Nephron progenitor cell (in vitro differentiated cells): ENCODE measurements around the gene DNMBP.
"Not testable (repeated sequence)": the region's sequence is repeated elsewhere in the genome, so short reads cannot be mapped to it uniquely, and the experiment has no call there.

Experiments
- DNase-seq: peaks from one replicate; pipeline ENCODE4 v3.0.0; 2021
- H3K27ac Mint-ChIP-seq: 2 replicates; pipeline ENCODE4 v1.8.0; 2021; ENCODE audit warnings: mild to moderate bottlenecking, moderate library complexity, mixed read lengths
- H3K27me3 Mint-ChIP-seq: 2 replicates; pipeline ENCODE4 v1.8.0; 2021; ENCODE audit warnings: mild to moderate bottlenecking, low read depth, mixed read lengths; ENCODE audit not compliant: poor library complexity
- H3K36me3 Mint-ChIP-seq: 2 replicates; pipeline ENCODE4 v1.8.0; 2021; ENCODE audit warnings: low read depth, mixed read lengths
- H3K4me1 Mint-ChIP-seq: 2 replicates; pipeline ENCODE4 v1.8.0; 2021; ENCODE audit warnings: mixed read lengths
- H3K4me3 Mint-ChIP-seq: 2 replicates; pipeline ENCODE4 v1.8.0; 2021; ENCODE audit warnings: mild to moderate bottlenecking, moderate library complexity, mixed read lengths
- H3K9me3 Mint-ChIP-seq: 2 replicates; pipeline ENCODE4 v1.8.0; 2021; ENCODE audit warnings: mild to moderate bottlenecking, moderate library complexity, mixed read lengths
- TF ChIP-seq, protein P1 (sequence below): fragments of 200-600 bp; sonication (generic); IDR thresholded peaks from 2 replicates; pipeline ENCODE4 v1.5.0; 2021; ENCODE audit warnings: antibody characterized with exemption

The DNMBP gene

DNA sequence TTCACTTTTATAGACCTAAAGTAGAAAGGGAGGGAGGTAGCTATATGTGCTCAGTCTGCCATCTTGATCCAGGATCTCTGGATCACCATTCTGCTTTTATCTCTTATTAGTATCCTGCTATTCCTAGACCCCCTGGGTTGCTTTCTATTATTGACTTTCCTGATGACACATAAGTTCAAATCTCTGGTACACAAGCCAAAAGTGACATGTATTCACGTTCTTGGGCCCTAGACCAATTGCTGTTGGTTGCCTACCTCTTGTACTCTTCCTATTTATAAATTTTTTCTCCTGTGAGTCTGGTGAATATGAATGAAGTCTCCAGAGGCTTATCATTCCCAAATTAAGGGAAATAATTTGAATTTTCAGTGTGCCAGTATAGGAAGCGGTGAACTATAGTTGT lies 56.9 kb downstream of the DNMBP start:
- peaks cover 73% of the 10 kb centered on the region for H3K36me3 Mint-ChIP-seq
- no peak overlapping the region for H3K4me3 Mint-ChIP-seq
- H3K27ac Mint-ChIP-seq, result no peak overlapping the region
- H3K9me3 Mint-ChIP-seq, result peaks cover 38% of the 10 kb centered on the region
- TF ChIP-seq, protein P1, sequence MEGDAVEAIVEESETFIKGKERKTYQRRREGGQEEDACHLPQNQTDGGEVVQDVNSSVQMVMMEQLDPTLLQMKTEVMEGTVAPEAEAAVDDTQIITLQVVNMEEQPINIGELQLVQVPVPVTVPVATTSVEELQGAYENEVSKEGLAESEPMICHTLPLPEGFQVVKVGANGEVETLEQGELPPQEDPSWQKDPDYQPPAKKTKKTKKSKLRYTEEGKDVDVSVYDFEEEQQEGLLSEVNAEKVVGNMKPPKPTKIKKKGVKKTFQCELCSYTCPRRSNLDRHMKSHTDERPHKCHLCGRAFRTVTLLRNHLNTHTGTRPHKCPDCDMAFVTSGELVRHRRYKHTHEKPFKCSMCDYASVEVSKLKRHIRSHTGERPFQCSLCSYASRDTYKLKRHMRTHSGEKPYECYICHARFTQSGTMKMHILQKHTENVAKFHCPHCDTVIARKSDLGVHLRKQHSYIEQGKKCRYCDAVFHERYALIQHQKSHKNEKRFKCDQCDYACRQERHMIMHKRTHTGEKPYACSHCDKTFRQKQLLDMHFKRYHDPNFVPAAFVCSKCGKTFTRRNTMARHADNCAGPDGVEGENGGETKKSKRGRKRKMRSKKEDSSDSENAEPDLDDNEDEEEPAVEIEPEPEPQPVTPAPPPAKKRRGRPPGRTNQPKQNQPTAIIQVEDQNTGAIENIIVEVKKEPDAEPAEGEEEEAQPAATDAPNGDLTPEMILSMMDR, result no peak
- H3K27me3 Mint-ChIP-seq, result no peaks in the 10 kb centered on the region
- no peak for DNase-seq
- no peaks in the 10 kb centered on the region for H3K4me1 Mint-ChIP-seq

DNA sequence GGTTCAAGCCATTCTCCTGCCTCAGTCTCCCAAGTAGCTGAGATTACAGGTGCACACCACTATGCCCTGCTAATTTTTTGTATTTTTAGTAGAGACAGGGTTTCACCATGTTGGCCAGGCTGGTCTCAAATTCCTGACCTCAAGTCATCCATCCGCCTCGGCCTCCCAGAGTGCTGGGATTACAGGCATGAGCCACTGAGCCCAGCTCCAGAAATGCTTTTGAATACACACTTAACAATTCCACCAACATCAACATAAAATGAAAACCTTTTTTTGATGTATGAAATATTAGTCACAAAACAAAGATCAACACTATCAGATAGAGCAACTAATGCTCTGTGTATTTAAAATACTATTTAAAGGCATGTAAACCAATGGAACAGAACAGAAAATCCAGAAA lies 63.7 kb downstream of the DNMBP start:
- H3K27me3 Mint-ChIP-seq, H3K27ac Mint-ChIP-seq, DNase-seq, H3K4me3 Mint-ChIP-seq: not testable (repeated sequence)
- Mint-ChIP-seq H3K4me1 (peaks cover 13% of the 10 kb centered on the region), H3K36me3 (peaks cover 29% of the 10 kb centered on the region), H3K9me3 (peaks cover 31% of the 10 kb centered on the region)

DNA sequence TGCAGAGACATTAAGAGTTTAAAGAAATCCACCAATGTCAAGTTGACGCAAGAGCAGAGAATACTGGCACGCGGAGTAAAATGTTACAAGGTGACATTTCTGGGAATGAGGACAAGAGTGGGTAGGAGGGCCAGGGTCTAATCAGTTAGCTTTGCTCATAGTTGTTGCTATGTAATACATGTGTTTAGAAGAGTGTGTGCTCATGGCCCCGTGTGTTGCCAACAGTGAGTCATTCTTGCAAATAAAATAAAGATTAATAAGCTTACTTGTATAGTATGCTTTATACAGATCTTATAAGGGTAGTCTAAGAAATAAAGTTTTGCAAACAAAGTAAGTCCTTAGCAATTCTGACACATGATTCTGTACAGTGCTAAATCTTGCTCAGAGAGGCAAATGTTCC lies 64.5 kb downstream of the DNMBP start:
- Mint-ChIP-seq H3K4me3 (no peak overlapping the region), H3K4me1 (peaks cover 13% of the 10 kb centered on the region), H3K27ac (no peak overlapping the region), H3K27me3 (no peaks in the 10 kb centered on the region), H3K9me3 (peaks cover 30% of the 10 kb centered on the region), H3K36me3 (peaks cover 29% of the 10 kb centered on the region)
- no peak for DNase-seq
- TF ChIP-seq, protein P1, result no peak

DNA sequence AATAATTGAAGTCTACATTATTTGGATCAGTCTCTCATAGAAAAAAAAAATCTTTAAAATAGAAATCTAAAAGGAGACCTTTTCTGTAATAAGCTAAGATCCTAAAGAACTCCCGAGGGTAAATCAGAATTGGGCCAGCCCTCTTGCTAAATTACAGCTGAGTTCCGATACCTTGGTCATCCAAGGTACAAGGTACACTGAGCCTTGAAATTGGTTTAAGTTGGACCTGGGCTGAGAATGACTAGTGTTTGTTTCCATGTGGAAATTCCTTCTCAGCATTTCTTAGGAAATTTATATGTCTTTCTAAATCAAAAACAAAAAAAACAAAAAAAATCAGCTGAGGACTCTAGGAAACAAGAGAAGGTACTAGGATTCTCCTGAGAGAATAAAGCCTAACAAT lies 64.9 kb downstream of the DNMBP start:
- Mint-ChIP-seq H3K4me1 (peaks cover 13% of the 10 kb centered on the region), H3K36me3 (peaks cover 26% of the 10 kb centered on the region), H3K9me3 (peaks cover 29% of the 10 kb centered on the region), H3K27ac (no peak overlapping the region), H3K27me3 (no peaks in the 10 kb centered on the region), H3K4me3 (no peak overlapping the region)
- DNase-seq, result no peak
- TF ChIP-seq, protein P1, result no peak

DNA sequence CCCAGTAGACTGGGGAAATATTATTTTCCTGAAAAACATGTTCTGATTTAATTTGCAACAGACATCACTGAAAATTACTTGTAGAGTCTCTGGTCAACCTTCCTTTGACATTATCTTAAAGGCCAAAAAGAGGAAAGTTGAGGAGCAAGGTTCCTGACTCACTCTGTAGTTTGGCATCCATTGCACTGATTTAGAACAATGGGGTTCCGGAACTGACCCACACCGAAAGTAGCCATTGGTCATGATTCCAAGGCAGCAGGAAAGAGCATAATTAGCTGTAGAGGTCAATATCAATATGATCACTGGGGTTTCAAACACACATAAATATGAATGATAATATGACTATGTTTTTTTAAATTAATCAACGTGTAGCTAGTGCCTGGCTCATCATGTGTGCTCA lies 65.8 kb downstream of the DNMBP start:
- Mint-ChIP-seq H3K36me3 (peaks cover 23% of the 10 kb centered on the region), H3K9me3 (peaks cover 26% of the 10 kb centered on the region), H3K27ac (no peak overlapping the region), H3K4me3 (no peak overlapping the region), H3K4me1 (peaks cover 17% of the 10 kb centered on the region), H3K27me3 (no peaks in the 10 kb centered on the region)
- TF ChIP-seq, protein P1, result no peak
- no peak for DNase-seq

DNA sequence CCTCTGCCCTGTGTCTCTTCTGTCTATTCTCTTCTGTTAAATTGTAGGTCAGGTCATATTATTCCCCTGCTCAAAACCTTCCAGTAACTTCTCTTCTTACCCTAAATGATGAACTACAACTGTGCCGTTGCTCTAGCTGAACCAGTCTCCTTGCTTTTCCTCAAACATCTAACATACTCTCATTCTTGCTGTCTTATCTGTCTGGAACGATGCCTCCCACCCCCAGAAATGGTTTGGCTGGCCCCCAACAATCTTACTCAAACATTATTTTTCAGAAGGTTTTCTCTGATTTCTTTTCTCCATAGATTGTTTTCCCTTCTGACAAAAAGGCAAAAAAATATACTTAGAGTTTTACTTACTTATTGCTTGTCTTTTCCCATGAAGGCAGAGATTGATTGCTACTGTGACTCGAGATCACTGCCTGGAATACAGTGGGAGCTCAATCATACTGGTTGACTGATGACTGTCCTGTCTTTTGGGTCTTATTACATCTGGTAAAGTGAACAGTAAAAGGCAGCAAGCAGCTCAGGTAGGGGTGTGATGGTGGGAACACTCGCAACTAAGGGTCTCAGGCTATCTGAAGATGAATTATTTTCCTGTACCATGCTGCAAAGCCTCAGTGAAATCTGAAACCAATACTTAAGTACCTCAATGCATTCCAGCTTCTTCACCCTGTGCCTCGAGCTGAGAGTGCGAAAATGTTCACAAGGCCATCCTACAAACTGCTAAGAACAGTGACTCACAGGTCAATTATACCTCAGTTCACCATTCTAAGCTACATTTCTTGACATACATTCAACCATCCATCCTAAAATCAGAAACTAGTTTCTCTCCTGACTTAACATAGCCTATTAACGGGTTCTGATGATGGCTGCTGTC lies 67.6 kb downstream of the DNMBP start:
- TF ChIP-seq, protein P1, result no peak
- peaks cover 19% of the 10 kb centered on the region for H3K36me3 Mint-ChIP-seq
- H3K9me3 Mint-ChIP-seq, result peaks cover 22% of the 10 kb centered on the region
- peaks cover 32% of the 10 kb centered on the region for H3K4me1 Mint-ChIP-seq
- peak overlapping the region; percentile 41 for H3K27ac Mint-ChIP-seq
- no peak overlapping the region for H3K4me3 Mint-ChIP-seq
- peak; percentile 10 for DNase-seq
- H3K27me3 Mint-ChIP-seq, result no peaks in the 10 kb centered on the region
